Kidney epithelial cell (primary cell): ENCODE results near the gene KCNMA1. TPM values are rescaled to one million over a fixed set of nuclear protein-coding genes. Genes with fewer than 3 reads are reported as not detected.

ENCODE experiments used
- DNase-seq: peaks from one replicate; pipeline ENCODE4 v3.0.0-alpha.2; 2010; ENCODE audit warnings: low read depth
- H3K27me3 ChIP-seq: 2 replicates; pipeline ENCODE4 v1.6.0; 2011; ENCODE audit warnings: low read length; ENCODE audit not compliant: control insufficient read depth, insufficient read depth
- H3K36me3 ChIP-seq: 2 replicates; pipeline ENCODE4 v1.5.1; 2011; ENCODE audit warnings: low read length; ENCODE audit not compliant: control insufficient read depth, insufficient read depth
- H3K4me3 ChIP-seq: 2 replicates; pipeline ENCODE4 v1.5.1; 2011; ENCODE audit warnings: low read depth, mild to moderate bottlenecking, control low read depth, low read length
- CTCF ChIP-seq: IDR thresholded peaks from 2 replicates; pipeline ENCODE4 v1.5.1; 2011; ENCODE audit warnings: mild to moderate bottlenecking, moderate library complexity, low read length, control low read depth, inconsistent platforms; ENCODE audit not compliant: insufficient read depth, poor library complexity, severe bottlenecking
- total RNA-seq: library from RNA; depleted of rRNA; stranded (reverse); fragments of >200 nt; gene quantifications from 2 replicates; pipeline ENCODE4 v1.2.3, GENCODE V29; 2015

Gene KCNMA1
- total RNA-seq, 1 donor from 2014 or later: 18.9 TPM

- peaks cover 1% of the 10 kb centered on the region for H3K36me3 ChIP-seq
- DNase-seq: no peak
- no peak overlapping the region for H3K4me3 ChIP-seq
- no peaks in the 10 kb centered on the region for H3K27me3 ChIP-seq
- no peak for TF ChIP-seq CTCF
Measured at GRCh38 chr10:76961841-76962240, 675.8 kb downstream of the KCNMA1 start.

GRCh38 chr10:76959111-76959510 is 678.5 kb downstream of the KCNMA1 start:
- no peak overlapping the region for H3K4me3 ChIP-seq
- no peaks in the 10 kb centered on the region for H3K27me3 ChIP-seq
- no peak for TF ChIP-seq CTCF
- no peak for DNase-seq
- peaks cover 1% of the 10 kb centered on the region for H3K36me3 ChIP-seq

- Histone ChIP-seq H3K4me3 (no peak overlapping the region), H3K27me3 (no peaks in the 10 kb centered on the region), H3K36me3 (no peaks in the 10 kb centered on the region)
- no peak for DNase-seq
- no peak for TF ChIP-seq CTCF
Measured at GRCh38 chr10:76954838-76955237, 682.8 kb downstream of the KCNMA1 start.

- TF ChIP-seq CTCF: no peak
- Histone ChIP-seq H3K27me3 (no peaks in the 10 kb centered on the region), H3K4me3 (no peak overlapping the region), H3K36me3 (no peaks in the 10 kb centered on the region)
- DNase-seq: no peak
Measured at GRCh38 chr10:76950354-76950753, 687.3 kb downstream of the KCNMA1 start.

- no peaks in the 10 kb centered on the region for H3K36me3 ChIP-seq
- H3K4me3 ChIP-seq: no peak overlapping the region
- TF ChIP-seq CTCF: no peak
- DNase-seq: no peak
- H3K27me3 ChIP-seq: peaks cover 3% of the 10 kb centered on the region
Measured at GRCh38 chr10:76946270-76946669, 691.3 kb downstream of the KCNMA1 start.

GRCh38 chr10:76945166-76945565 is 692.4 kb downstream of the KCNMA1 start:
- TF ChIP-seq CTCF: no peak
- peaks cover 3% of the 10 kb centered on the region for H3K27me3 ChIP-seq

More at GRCh38 chr10:76945166-76945565, 692.4 kb downstream of the KCNMA1 start:
- no peak overlapping the region for H3K4me3 ChIP-seq
- no peaks in the 10 kb centered on the region for H3K36me3 ChIP-seq
- DNase-seq: no peak
